Right cardiac atrium (tissue), 5 donors: ENCODE measurements around the gene FHIP1B. TPM values are rescaled to one million over a fixed set of nuclear protein-coding genes. Genes with fewer than 3 reads are reported as not detected.

Source experiments
- ATAC-seq, 2 donors: fragments of 200-7000 bp; cut with Tn5 transposase; one replicate each; pipeline versions ENCODE4 v1.8.0 to v1.9.1; 2020; ENCODE audit warnings: moderate library complexity in 2 of 2, mild to moderate bottlenecking in 1 of 2
- DNase-seq, 3 donors: peaks; one replicate each; pipeline ENCODE4 v3.0.0-alpha.2; 2020
- H3K27ac ChIP-seq: one replicate; pipeline ENCODE4 v1.5.1; 2013; ENCODE audit warnings: mild to moderate bottlenecking, low read length, control low read depth, moderate library complexity
- H3K27me3 ChIP-seq: one replicate; pipeline ENCODE4 v1.6.1; 2013; ENCODE audit not compliant: control insufficient read depth, insufficient read depth
- H3K4me1 ChIP-seq: one replicate; pipeline ENCODE4 v1.6.1; 2013; ENCODE audit warnings: low read length; ENCODE audit not compliant: control insufficient read depth, insufficient read depth
- H3K4me3 ChIP-seq: one replicate; pipeline ENCODE4 v1.5.1; 2013; ENCODE audit warnings: low read length, control low read depth
- H3K9me3 ChIP-seq: one replicate; pipeline ENCODE4 v1.6.1; 2013; ENCODE audit warnings: low read length; ENCODE audit not compliant: control insufficient read depth
- WGBS: extraction: QIAGEN DNeasy Blood & Tissue Kit; methylation state at CpG from one replicate; pipeline ENCODE4 v1.1.7; 2013; 5-methylcytosine and 5-hydroxymethylcytosine counted together
- intact Hi-C, 4 donors: fragments of 100-400 bp; cut with DNase I; formaldehyde crosslinking; loops; one replicate each; pipeline versions ENCODE4 v1.11.0 to v1.14.0; 2022 to 2023
- polyA plus RNA-seq: library from polyadenylated mRNA; stranded (reverse); fragments of 200-250 nt; gene quantifications from one replicate; pipeline ENCODE4 v1.2.3, GENCODE V29; 2013
- total RNA-seq, 4 donors: library from RNA; stranded (reverse); fragmentation: NEBNext Ultra II Directional; extraction: Animal tissue kit (Norgen Biotek cat#: 25700); gene quantifications; one replicate each; pipeline ENCODE4 v1.2.1, GENCODE V29; 2021
- donor health status: healthy with polysubstance abuse.
- donor health status: DM: no; HTN: yes; CAD: no.
- donor health status: DM: no; HTN: no; CAD: no.
- donor health status: DM: no; HTN: yes; CAD: no; lungs with severe emphysema.
- donor health status: DM: yes; HTN: yes; CAD: no.

Gene FHIP1B
- total and polyA plus RNA-seq, 5 donors = 14.1 to 19.5 (median 17.7) TPM

- Histone ChIP-seq H3K27me3 (no peaks in the 10 kb centered on the region), H3K9me3 (no peaks in the 10 kb centered on the region), H3K4me1 (peaks cover 5% of the 10 kb centered on the region), H3K27ac (no peak overlapping the region), H3K4me3 (no peak overlapping the region)
- WGBS = 45% methylated on average over 2 of the region's 2 CpGs
- ATAC-seq (peak; percentile 83 to 96), DNase-seq (peak in 1 of 3 donors; percentile 37)
- intact Hi-C loops = no loop called here
Observed at GRCh38 chr11:6219359-6219758, 15.1 kb downstream of the FHIP1B start.

DNA sequence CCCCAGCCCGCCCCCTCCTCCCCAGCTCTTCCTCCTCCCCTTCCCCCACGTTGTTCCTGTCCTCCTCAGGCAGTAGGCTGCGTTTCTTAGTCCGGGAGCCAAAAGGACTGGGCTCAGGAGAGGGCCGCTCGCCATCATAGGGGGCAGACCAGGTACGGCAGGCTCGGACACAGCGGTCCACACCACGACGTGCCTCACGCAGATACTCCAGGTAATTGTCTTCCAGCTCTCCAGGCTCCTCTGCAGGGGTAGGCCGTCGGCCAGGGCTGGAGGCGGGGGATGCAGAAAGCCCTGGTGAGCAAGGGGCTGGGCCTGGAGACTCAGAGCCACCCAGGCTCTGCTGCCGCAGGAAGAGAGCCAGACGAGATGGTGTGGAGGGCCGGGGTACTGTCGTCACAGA is 16.7 kb downstream of the FHIP1B start:
- DNase-seq = peak in 1 of 3 donors; percentile 49
- 89% methylated on average over 19 of the region's 19 CpGs for WGBS
- no peaks in the 10 kb centered on the region for H3K9me3 ChIP-seq
- H3K27me3 ChIP-seq = no peaks in the 10 kb centered on the region
- intact Hi-C loops = no loop called here
- no peak for ATAC-seq
- H3K4me3 ChIP-seq = no peak overlapping the region
- H3K4me1 ChIP-seq = peaks cover 3% of the 10 kb centered on the region
- no peak overlapping the region for H3K27ac ChIP-seq

- 86% methylated on average over 4 of the region's 4 CpGs for WGBS
- Histone ChIP-seq H3K27ac (no peak overlapping the region), H3K4me3 (no peak overlapping the region), H3K27me3 (no peaks in the 10 kb centered on the region), H3K4me1 (peaks cover 3% of the 10 kb centered on the region), H3K9me3 (no peaks in the 10 kb centered on the region)
- ATAC-seq (no peak), DNase-seq (no peak)
- intact Hi-C loops = no loop called here
Observed at GRCh38 chr11:6216501-6216900, 17.9 kb downstream of the FHIP1B start.

DNA sequence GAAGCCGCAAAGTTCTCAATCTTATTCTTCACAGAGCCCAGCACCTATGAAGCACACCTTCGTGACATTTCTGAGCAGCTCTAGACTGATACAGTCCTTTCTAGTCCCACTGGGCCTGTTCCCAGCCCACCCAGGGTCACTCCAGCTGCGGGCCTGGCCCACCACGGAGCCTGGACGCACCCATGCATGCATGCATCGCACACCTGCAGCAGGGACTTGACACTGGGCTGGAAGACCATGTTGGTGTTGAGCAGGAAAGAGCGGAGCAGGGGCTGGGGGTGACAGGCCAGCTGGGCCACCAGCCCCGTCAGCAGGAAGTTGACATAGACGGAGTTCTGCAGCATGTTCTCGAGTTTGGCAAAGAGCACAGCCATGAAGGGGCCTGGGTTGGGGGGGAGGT is 19.9 kb downstream of the FHIP1B start:
- intact Hi-C loops = no loop called here
- H3K27me3 ChIP-seq = no peaks in the 10 kb centered on the region
- ATAC-seq = no peak
- no peaks in the 10 kb centered on the region for H3K4me1 ChIP-seq
- H3K9me3 ChIP-seq = no peaks in the 10 kb centered on the region
- WGBS = 95% methylated on average over 10 of the region's 10 CpGs
- no peak overlapping the region for H3K4me3 ChIP-seq
- no peak overlapping the region for H3K27ac ChIP-seq
- DNase-seq = no peak

DNA sequence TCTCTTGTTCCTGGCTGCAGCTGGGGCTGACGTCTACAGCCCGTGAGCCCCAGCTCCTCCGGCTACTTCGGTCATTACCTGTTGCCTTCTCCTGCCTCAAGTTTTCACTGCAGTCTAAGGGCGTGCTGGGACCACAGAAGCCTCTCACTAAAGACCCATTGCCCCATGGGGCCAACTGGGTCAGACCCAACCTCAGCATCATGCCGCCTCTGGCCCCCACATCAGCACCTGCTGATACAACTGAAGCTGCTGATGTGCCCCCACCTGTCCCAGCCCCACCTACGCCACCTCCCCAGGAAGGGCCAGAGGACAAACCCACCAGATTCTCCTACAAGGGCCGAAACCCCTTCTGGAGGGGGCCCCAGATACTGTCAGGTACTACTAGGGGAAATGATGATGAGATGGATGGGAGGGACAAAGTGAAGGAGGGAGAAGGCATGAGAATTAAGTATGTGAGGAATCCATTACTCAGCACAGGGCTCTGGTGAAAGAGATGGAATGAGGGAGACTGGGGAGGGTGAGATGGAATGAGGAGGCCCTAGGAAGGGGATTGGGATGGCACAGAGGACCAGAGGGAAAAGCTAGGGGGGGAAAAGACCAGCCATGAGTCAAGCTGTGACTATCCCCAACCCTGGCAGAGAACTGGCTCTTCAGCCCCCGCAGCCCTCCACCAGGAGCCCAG is 24.0 kb downstream of the FHIP1B start:
- no peaks in the 10 kb centered on the region for H3K9me3 ChIP-seq
- no peaks in the 10 kb centered on the region for H3K4me1 ChIP-seq
- peak; percentile 30 to 32 for ATAC-seq
- DNase-seq = no peak
- H3K27ac ChIP-seq = no peak overlapping the region
- H3K27me3 ChIP-seq = no peaks in the 10 kb centered on the region
- intact Hi-C loops = no loop called here
- 97% methylated on average over 9 of the region's 9 CpGs for WGBS
- H3K4me3 ChIP-seq = no peak overlapping the region

- WGBS = 97% methylated on average over 12 of the region's 12 CpGs
- Histone ChIP-seq H3K4me1 (no peaks in the 10 kb centered on the region), H3K9me3 (no peaks in the 10 kb centered on the region), H3K27me3 (no peaks in the 10 kb centered on the region), H3K4me3 (no peak overlapping the region), H3K27ac (no peak overlapping the region)
- ATAC-seq = no peak
- intact Hi-C loops = no loop called here
- no peak for DNase-seq
Observed at GRCh38 chr11:6209801-6210200, 24.6 kb downstream of the FHIP1B start.

DNA sequence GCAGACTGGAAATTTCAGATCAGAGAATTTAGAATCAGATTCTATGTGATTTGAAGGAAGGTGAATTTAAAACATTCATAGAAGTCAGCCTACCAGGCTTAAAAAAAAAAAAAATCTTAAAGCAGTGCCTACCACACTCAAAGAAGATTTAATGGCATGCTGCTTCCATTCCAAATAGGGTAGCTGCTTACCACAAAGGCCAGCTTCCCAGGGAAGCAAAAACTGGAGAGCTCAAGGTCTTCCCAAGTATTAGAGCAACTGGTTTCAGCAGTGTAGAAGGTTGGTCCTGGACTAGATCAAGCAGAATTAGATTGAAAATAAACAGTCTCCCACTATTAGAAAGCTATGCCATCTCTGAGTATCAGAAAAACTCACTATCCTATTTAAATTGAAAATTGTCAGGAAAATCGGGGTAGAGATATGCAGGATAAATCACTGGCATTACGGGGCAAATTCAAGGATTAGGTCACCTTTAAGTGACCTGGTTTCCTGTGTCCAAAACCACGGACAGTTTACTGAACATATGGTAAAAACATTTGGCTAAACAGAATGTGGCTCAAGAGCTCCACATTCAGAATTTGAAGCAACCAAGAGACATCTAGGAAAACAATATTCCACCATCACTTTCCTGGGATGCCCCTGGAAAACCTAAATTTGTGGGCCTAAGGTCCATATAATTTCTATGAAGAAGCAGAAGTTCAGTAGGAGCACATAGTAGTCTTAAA is 27.8 kb downstream of the FHIP1B start:
- ATAC-seq (no peak), DNase-seq (no peak)
- no peak overlapping the region for H3K27ac ChIP-seq
- H3K4me3 ChIP-seq = no peak overlapping the region
- WGBS = 69% methylated on average over 3 of the region's 3 CpGs
- no peaks in the 10 kb centered on the region for H3K9me3 ChIP-seq
- H3K4me1 ChIP-seq = no peaks in the 10 kb centered on the region
- intact Hi-C loops = no loop called here
- H3K27me3 ChIP-seq = no peaks in the 10 kb centered on the region

DNA sequence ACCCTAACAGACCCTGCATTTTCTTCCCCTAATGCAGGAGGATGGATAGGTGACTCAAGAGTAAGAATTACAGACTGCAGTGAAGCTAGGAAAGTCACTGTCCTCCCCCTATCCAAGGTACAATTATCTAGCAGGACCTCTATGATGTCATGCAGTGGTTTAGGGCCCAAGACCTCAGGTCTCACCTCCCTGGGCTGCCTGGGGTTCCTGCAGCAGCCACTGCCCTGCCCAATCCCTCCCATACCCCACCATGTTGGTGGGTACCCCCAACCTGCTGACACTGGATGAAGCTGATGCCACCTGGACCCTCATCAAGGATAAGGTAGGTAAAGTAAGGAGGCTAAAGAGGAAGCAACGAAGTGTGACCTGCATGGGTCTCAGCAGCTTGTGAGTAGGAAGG is 29.1 kb downstream of the FHIP1B start, which contains the start of gene C11orf42:
C11orf42 (plus strand) TSS at position 192 of the 400 bp plus-strand sequence; CDS start at position 251, 59 bp downstream.
- DNase-seq (no peak), ATAC-seq (no peak)
- Histone ChIP-seq H3K9me3 (no peaks in the 10 kb centered on the region), H3K27ac (no peak within 1 kb of the TSS), H3K27me3 (no peaks in the 10 kb centered on the region), H3K4me3 (no peak within 1 kb of the TSS), H3K4me1 (no peaks in the 10 kb centered on the region)
- WGBS = 87% methylated on average over 1 of the region's 1 CpG
- intact Hi-C loops = no loop called here

- Histone ChIP-seq H3K4me1 (no peaks in the 10 kb centered on the region), H3K27ac (no peak overlapping the region), H3K9me3 (no peaks in the 10 kb centered on the region), H3K4me3 (no peak overlapping the region), H3K27me3 (no peaks in the 10 kb centered on the region)
- ATAC-seq (no peak), DNase-seq (no peak)
- intact Hi-C loops = no loop called here
- 99% methylated on average over 1 of the region's 1 CpG for WGBS
Observed at GRCh38 chr11:6204706-6205105, 29.7 kb downstream of the FHIP1B start.

DNA sequence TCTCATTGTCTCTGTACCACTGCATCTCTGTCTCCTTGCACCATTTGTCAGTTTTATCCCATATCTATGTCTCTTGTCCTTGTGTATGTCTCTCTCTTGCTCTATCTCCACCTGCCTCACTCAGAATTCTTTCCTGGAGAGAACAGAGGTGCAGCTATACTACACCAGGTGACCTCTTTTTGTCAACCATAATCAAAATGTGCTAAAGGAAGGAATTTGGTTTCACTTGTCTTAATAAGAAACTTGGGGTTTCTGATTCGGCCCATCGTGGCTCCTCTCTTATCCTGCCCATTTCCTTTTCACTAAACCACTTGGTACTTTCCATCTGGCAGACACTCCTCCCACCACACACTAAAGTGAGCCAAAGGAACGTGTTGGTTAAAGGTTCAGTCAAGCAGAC is 31.1 kb downstream of the FHIP1B start:
- Histone ChIP-seq H3K27ac (no peak overlapping the region), H3K9me3 (no peaks in the 10 kb centered on the region), H3K4me1 (no peaks in the 10 kb centered on the region), H3K4me3 (no peak overlapping the region), H3K27me3 (no peaks in the 10 kb centered on the region)
- WGBS = 66% methylated on average over 3 of the region's 3 CpGs
- intact Hi-C loops = no loop called here
- DNase-seq = no peak
- ATAC-seq = no peak

- intact Hi-C loops = no loop called here
- WGBS = 80% methylated on average over 1 of the region's 1 CpG
- Histone ChIP-seq H3K27ac (no peak overlapping the region), H3K27me3 (no peaks in the 10 kb centered on the region), H3K9me3 (no peaks in the 10 kb centered on the region), H3K4me3 (no peak overlapping the region), H3K4me1 (no peaks in the 10 kb centered on the region)
- DNase-seq (no peak), ATAC-seq (no peak)
Observed at GRCh38 chr11:6202041-6202440, 32.4 kb downstream of the FHIP1B start.
